ENCODE measurements around the gene PRDM16. TPM values are rescaled to one million over a fixed set of nuclear protein-coding genes. Genes with fewer than 3 reads are reported as not detected.

The PRDM16 gene
- total and polyA plus RNA-seq, 2 of the 13 experiments (the other 11 are each of a cell fraction or from before 2014, with no cell fraction given): 0.15 to 0.81 TPM

GRCh38 chr1:3456449-3456963 lies 387.5 kb downstream of the PRDM16 start (continued):
- no peak for TF ChIP-seq ZHX2 (IDR thresholded peaks at IDR 0.05; ENCODE audit: low read depth)
- TF ChIP-seq ZHX2 (CRISPR knock-in tag; IDR thresholded peaks at IDR 0.05; ENCODE audit: borderline replicate concordance): no peak
- TF ChIP-seq, protein P1, sequence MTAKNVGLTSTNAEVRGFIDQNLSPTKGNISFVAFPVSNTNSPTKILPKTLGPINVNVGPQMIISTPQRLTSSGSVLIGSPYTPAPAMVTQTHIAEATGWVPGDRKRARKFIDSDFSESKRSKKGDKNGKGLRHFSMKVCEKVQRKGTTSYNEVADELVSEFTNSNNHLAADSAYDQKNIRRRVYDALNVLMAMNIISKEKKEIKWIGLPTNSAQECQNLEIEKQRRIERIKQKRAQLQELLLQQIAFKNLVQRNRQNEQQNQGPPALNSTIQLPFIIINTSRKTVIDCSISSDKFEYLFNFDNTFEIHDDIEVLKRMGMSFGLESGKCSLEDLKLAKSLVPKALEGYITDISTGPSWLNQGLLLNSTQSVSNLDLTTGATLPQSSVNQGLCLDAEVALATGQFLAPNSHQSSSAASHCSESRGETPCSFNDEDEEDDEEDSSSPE (CRISPR knock-in tag; IDR thresholded peaks at IDR 0.05): 0 out of 2 replicates have a peak, but pooled peaks have one; percentile 21
- TF ChIP-seq NR3C1 (CRISPR knock-in tag; IDR thresholded peaks at IDR 0.05): no peak
- TF ChIP-seq, protein P2, sequence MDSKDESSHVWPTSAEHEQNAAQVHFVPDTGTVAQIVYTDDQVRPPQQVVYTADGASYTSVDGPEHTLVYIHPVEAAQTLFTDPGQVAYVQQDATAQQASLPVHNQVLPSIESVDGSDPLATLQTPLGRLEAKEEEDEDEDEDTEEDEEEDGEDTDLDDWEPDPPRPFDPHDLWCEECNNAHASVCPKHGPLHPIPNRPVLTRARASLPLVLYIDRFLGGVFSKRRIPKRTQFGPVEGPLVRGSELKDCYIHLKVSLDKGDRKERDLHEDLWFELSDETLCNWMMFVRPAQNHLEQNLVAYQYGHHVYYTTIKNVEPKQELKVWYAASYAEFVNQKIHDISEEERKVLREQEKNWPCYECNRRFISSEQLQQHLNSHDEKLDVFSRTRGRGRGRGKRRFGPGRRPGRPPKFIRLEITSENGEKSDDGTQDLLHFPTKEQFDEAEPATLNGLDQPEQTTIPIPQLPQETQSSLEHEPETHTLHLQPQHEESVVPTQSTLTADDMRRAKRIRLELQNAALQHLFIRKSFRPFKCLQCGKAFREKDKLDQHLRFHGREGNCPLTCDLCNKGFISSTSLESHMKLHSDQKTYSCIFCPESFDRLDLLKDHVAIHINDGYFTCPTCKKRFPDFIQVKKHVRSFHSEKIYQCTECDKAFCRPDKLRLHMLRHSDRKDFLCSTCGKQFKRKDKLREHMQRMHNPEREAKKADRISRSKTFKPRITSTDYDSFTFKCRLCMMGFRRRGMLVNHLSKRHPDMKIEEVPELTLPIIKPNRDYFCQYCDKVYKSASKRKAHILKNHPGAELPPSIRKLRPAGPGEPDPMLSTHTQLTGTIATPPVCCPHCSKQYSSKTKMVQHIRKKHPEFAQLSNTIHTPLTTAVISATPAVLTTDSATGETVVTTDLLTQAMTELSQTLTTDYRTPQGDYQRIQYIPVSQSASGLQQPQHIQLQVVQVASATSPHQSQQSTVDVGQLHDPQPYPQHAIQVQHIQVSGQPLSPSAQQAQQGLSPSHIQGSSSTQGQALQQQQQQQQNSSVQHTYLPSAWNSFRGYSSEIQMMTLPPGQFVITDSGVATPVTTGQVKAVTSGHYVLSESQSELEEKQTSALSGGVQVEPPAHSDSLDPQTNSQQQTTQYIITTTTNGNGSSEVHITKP (CRISPR knock-in tag; IDR thresholded peaks at IDR 0.05; ENCODE audit: low read depth): peak; percentile 97
- no peak for TF ChIP-seq HOXD1 (CRISPR knock-in tag; IDR thresholded peaks at IDR 0.05)
- peak; percentile 72 for TF ChIP-seq ZNF563 (CRISPR knock-in tag; IDR thresholded peaks at IDR 0.05)
- no peak for TF ChIP-seq KLF11 (CRISPR knock-in tag; IDR thresholded peaks at IDR 0.05)
- TF ChIP-seq ZSCAN5A (CRISPR knock-in tag; IDR thresholded peaks at IDR 0.05; ENCODE audit: borderline replicate concordance): 0 out of 2 replicates have a peak, but pooled peaks have one; percentile 44
- peak; percentile 79 for TF ChIP-seq AGO2 (optimal IDR thresholded peaks at IDR 0.05; ENCODE audit: low read depth, low read length)
- TF ChIP-seq RFX1 (IDR thresholded peaks at IDR 0.05): no peak
- no peak for TF ChIP-seq EHMT2 (IDR thresholded peaks at IDR 0.05; ENCODE audit: borderline replicate concordance, low read depth, low read length)
- TF ChIP-seq RARA (CRISPR knock-in tag; IDR thresholded peaks at IDR 0.05): 0 out of 2 replicates have a peak, but pooled peaks have one; percentile 4
- 0 out of 2 replicates have a peak, but pooled peaks have one; percentile 19 for TF ChIP-seq ZSCAN25 (CRISPR knock-in tag; IDR thresholded peaks at IDR 0.05)
- peak; percentile 6 for TF ChIP-seq PHF5A (CRISPR knock-in tag; IDR thresholded peaks at IDR 0.05; ENCODE audit: low read depth, unreplicated experiment)
- no peak for TF ChIP-seq KLF16 (CRISPR knock-in tag; IDR thresholded peaks at IDR 0.05)
- TF ChIP-seq, protein P3, sequence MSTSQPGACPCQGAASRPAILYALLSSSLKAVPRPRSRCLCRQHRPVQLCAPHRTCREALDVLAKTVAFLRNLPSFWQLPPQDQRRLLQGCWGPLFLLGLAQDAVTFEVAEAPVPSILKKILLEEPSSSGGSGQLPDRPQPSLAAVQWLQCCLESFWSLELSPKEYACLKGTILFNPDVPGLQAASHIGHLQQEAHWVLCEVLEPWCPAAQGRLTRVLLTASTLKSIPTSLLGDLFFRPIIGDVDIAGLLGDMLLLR (CRISPR knock-in tag; IDR thresholded peaks at IDR 0.05): 0 out of 2 replicates have a peak, but pooled peaks have one; percentile 9
